ENCODE results near the gene USP6.

DNA sequence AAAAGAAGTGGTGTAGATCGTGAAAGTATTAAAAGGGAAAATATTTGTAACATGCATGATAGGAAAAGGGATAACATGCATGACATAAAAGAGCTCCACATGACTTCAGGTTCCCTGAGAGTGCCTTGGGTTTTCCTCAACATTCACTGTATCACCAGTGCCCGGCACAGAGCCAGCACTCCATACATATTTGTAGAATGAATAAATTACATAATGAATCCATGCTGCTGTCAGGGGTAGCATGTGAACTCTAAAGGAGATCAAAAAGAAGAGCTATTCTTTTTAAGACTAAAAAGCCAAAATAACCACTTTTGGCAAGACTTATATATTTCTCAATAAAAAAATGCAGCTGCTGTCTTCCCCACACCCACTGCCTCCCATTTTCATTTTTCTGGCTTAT, 78.5 kb downstream of the USP6 start:
- TF ChIP-seq GATA2 (IDR thresholded peaks at IDR 0.05; ENCODE audit: low read depth, low read length) (no peak), GATA3 (IDR thresholded peaks at IDR 0.05; ENCODE audit: low read depth, low read length) (no peak)
